Left lobe of liver (tissue), 2 donors: ENCODE results near the gene CD3G. TPM values are rescaled to one million over a fixed set of nuclear protein-coding genes. Genes with fewer than 3 reads are reported as not detected.
A peak's percentile ranks its signal among the peaks of the same experiment; 100 is the strongest.

ENCODE experiments used
- ATAC-seq: fragments of 200-7000 bp; cut with Tn5 transposase; one replicate; pipeline ENCODE4 v1.9.1; 2020; ENCODE audit warnings: mild to moderate bottlenecking, moderate library complexity
- DNase-seq: peaks from one replicate; pipeline ENCODE4 v3.0.0-alpha.2; 2020; ENCODE audit warnings: low spot score
- total RNA-seq: library from RNA; stranded (reverse); gene quantifications from one replicate; pipeline ENCODE4 v1.2.1, GENCODE V29; 2021
- donor health status: DM: no; HTN: no; CAD: no; lungs with moderate emphysema.
- donor health status: DM: no; HTN: yes; CAD: no.

Gene CD3G
- total RNA-seq, 1 donor from 2014 or later: 0.23 TPM

DNA sequence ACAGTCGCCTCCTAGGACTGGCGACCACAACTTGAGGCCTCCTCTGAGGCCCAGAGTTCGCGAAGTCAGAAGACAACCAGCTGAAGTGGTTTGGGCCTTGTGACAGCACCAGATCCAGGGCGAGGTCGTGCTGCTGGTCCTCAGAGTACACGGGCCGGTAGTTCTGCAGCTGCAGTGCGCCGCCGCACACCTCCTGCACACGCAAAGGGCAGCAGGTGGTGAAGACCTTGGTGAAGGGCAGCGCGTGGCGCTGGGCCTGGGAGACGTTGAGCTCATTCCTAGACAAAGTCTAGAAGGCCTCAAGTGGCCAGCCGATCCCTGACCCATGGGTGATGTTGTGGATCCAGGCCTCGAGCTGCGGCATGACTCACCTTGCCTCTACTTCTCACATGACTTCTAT, 21.4 kb upstream of the CD3G start:
- ATAC-seq: no peak
- no peak for DNase-seq

GRCh38 chr11:118325283-118325682, 18.9 kb upstream of the CD3G start:
- no peak for DNase-seq

GRCh38 chr11:118328745-118329144, 15.4 kb upstream of the CD3G start:
- ATAC-seq: no peak
- DNase-seq: no peak

More at GRCh38 chr11:118325283-118325682, 18.9 kb upstream of the CD3G start:
- no peak for ATAC-seq

GRCh38 chr11:118334745-118335144, 9.4 kb upstream of the CD3G start:
- DNase-seq (no peak), ATAC-seq (no peak)

- DNase-seq (peak; percentile 44), ATAC-seq (no peak)
Observed at GRCh38 chr11:118338637-118339061, 5.5 kb upstream of the CD3G start.

- peak; percentile 22 for DNase-seq
- ATAC-seq: no peak
Observed at GRCh38 chr11:118339281-118339961, 4.7 kb upstream of the CD3G start.

DNA sequence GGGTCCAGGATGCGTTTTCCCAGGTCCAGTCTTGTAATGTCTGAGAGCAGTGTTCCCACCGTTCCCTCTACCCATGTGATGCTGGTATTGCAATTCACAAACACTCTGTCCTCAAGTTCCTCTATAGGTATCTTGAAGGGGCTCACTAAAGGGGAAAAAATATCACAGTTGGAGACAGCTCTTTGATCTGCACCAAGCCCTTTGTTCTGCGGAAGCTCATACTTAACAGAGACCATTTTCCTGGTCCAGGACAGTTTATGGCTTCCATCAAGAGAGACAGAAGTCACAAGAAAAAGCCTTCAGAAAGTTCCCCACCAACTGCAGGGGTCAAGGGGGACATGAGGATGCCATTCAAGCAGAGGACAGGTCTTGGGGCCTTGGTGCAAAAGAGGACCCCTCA, 3.7 kb upstream of the CD3G start:
- ATAC-seq: no peak

DNA sequence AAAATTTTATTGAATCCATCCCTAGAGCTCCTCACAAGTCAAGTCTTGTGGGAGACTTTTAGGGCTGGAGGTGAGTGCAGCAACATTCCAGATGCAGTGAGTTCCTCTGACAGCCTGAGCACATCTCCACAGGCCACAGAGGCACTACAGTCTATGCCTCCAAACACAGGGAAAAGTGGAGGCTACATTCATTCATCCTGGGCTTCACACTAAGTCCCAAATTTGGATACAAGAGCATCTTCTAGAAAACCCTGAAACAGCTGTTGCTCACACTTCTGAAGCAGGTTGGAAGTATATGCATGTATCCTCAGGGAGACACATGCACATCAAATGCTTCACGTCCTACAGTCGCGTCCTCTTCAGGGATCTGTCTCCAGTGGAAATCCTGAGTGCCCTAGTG, 2.9 kb upstream of the CD3G start:
- DNase-seq (no peak), ATAC-seq (no peak)

More for the DNA sequence above, 3.7 kb upstream of the CD3G start:
- DNase-seq: no peak

DNA sequence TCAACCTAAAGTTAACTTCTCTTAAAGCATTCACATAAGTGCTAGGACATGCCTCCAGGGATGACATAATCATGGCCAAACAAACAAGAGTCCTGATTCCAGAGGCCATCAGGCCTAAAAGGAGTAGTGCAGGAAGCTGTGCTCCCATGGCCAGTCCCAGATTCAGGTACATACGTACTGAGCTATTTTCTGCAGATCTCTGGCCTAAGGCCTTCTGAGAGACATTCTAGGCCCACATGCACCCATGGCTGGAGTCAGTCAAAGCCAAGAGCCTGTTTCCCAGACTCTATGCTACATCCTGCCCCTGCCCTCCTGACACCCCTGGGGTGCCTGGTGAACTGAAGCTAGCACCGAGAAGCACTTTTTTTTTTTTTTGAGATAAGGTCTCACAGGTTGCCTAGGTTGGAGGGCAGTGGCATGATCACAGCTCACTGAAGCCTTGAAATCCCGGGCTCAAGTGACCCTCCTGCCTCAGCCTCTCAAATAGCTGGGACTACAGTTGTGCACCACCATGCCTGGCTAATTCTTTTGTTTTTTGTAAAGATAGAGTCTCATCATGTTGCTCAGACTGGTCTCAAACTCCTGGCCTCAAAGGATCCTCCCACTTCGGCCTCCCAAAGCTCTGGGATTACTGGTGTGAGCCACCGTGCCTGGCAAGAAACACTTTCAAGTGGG, 2.2 kb upstream of the CD3G start:
- ATAC-seq: peak; percentile 80

GRCh38 chr11:118342503-118343161, 1.5 kb upstream of the CD3G start, which contains the start of gene CD3D:
Gene CD3D (minus strand): TSS chr11:118342705. CDS start chr11:118342607, 98 bp downstream.
- ATAC-seq (no peak), DNase-seq (no peak)

More for the DNA sequence above, 2.2 kb upstream of the CD3G start:
- no peak for DNase-seq

- DNase-seq (no peak), ATAC-seq (no peak)
Observed at GRCh38 chr11:118343248-118343647, 896 bp upstream of the CD3G start.

- no peak for ATAC-seq
Observed at GRCh38 chr11:118349475-118349874, 5.3 kb downstream of the CD3G start.

GRCh38 chr11:118353084-118353710, 9.1 kb downstream of the CD3G start:
- no peak for ATAC-seq
- DNase-seq: no peak

More at GRCh38 chr11:118349475-118349874, 5.3 kb downstream of the CD3G start:
- DNase-seq: no peak

DNA sequence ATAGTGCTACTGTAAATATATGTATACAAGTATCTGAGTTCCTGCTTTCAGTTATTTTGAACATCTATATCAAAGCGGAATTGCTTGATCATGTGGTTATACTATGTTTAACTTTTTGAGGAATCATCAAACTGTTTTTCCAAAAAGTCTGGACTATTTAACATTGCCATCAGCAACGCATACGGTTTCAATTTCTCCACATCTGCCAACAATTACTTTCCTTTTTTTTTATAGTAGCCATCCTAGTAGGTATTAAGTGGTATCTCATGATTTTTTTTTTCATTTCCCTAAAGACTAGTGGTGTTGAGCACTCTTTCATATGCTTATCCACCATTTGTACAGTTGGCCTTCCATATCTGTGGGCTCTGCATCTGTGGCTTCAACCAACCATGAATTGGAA, 13.9 kb downstream of the CD3G start:
- ATAC-seq: no peak
- DNase-seq: no peak

DNA sequence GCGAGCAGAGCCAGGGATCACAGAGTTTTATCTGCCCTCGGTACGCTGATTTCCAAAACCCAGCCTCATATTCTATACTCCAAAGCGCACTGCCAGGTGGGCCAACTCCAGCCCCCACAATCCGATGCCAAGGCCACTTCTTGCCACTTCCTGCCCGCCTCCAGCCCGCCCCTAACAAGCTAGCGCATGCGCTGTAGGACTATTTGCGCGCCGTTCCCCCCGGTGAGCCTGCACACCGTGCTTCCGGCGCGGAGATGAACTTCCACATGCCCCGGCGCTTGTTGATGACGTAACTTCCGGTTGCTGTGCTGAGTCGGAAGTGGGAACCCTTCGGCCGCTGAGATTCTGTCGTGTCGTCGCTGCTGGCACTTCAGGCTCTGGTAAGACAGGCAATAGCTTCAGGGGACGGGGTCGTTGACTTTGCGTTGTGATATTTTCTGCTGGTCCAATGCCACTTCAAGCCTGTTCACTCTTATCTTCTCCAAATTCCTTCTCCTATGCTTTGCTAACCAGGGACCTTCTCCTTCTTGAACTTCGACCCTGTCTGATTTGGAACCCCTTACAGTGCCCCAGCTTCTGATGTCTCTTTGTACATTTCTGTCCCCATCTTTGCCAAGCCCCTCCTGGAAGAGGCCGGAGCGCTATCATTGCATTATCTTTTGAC, 15.3 kb downstream of the CD3G start, which contains the start of gene UBE4A:
Gene UBE4A, plus strand, starts transcription at position 306 of the 664 bp plus-strand sequence. CDS start 5,481 bp downstream, outside the sequence.
- ATAC-seq (peak; percentile 97), DNase-seq (peak; percentile 96)

DNA sequence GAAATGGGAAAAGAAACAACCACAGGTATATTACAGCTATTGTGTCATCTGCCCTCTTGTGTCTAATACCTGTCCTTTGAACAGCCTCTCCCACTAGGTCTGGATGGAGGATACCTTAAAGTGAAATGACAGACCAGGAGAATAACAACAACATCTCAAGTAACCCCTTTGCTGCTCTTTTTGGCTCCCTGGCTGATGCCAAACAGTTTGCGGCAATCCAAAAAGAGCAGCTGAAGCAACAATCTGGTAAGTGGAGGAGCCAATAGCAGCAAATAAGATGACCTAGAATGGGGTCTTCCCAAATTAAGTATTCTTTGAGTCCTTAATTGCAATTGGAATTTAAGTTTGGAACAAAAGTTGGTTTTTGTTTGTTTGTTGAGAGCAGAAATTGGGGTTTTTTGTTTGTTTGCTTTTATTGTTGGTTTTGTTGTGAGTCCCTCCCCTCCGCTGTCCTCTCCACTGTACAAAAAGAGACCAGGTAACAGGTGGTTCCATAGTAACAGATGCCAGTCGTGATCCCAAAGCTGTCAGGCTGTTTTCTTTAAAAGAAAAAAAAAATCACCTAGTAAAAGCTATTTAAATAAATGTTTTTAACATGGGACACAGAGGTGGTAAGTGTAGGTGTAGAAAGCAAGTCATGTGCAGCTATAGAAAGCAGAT, 20.9 kb downstream of the CD3G start:
- ATAC-seq (no peak), DNase-seq (no peak)

DNA sequence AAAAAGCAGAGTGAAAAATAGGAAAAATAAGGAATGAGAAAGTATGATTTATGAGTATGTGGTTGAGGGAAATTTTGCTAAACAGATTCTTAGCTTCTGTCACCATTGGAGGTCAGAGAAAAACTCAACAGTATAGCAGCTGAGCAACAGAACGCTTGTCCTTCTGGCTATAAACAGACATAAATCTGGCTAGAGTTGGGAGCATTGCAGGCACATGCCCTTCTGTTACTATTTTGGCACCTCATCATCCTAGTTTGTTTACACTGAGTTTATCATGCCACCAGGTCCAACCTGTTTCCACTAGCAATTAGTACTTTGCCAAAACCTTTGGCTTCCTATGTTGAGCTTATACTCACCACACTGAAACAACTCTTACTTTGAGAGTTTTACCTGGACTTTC, 22.1 kb downstream of the CD3G start:
- no peak for DNase-seq
- ATAC-seq: peak; percentile 97

DNA sequence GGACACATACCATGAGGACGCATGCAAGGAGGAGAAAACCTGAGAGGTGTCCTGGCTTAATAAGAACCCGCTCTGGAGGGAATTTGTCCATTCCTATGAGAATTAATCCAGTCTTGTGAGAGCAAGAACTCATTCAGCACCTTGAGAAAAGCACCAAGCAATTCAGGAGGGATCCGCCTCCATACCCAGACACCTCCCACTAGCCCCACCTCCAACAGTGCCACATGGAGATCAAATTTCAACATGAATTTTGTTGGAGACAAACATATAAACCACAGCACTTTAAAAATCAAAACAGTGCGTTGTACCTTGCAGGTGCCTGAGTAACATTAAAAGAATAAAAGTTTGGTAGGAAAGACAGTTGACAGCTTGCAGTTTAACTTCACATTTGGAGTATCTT, 26.6 kb downstream of the CD3G start:
- ATAC-seq (no peak), DNase-seq (no peak)

- no peak for DNase-seq
- ATAC-seq: no peak
Observed at GRCh38 chr11:118373263-118373662, 29.1 kb downstream of the CD3G start.

DNA sequence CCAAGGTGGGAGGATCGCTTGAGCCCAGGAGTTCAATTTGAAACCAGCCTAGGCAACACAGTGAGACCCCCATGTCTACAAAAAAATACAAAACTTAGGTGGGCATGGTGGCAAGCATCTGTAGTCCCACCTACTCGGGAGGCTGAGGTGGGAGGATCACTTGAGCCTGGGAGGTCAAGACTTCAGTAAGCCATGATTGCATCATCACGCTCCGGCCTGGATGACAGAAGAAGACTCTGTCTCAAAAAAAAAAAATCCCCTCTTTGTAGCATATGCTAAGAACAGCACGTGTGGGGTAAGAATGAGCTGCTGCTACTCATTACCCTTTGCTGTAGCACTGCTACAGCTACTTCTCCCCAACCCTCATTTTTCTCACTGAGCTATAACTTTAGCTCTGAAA, 29.7 kb downstream of the CD3G start:
- no peak for ATAC-seq

More for the DNA sequence above, 29.7 kb downstream of the CD3G start:
- DNase-seq: no peak
